ENCODE data around the gene RTN4RL1. TPM values are rescaled to one million over a fixed set of nuclear protein-coding genes. Genes with fewer than 3 reads are reported as not detected.

The RTN4RL1 gene
- total and polyA plus RNA-seq, 2 of the 13 experiments (the other 11 are each of a cell fraction or from before 2014, with no cell fraction given), result 0.01 TPM; not detected in 1

DNA sequence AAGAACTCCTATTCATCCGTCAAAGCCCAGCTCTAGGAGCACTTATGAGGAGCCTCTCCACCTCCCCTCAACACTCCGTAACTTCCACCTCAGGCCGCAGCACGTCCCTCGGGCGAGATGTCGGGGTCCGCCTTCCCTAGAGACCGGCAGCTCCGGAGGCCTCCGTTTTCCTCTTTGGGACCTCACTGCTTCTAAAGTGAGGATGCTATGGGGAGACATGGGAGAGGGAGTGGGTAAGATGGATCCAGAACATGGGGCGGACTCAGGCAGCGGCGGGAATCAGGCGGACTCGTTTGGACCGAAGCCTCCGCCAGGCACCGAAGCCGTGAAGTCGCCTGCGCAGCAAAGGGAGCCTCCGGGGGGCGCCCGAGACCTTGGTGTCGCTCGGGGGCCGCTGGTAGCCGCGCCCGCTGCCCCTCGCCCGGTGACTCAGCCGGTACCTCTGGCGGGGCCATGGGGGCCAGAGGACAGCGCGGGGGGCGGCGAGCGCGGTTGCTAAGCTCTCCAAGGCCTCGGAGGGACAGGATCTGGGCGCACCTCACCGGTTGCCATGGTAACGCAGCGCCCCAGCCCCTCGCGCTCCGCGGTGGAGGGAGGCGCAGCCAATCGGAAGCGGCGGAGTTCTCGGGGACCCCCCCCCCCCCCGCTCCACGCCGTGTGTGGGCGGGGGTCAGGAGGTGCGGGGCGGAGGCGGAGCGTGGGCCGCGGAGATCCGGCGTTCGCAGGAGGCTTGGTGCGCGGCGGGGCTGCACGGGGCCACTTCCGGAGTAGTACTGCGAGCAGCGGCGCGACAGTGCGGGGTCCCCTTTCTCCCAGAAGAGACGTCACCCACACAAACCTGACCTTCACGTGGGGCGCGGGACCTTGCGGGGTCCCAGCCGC is 28.5 kb upstream of the RTN4RL1 start (continued):
- TF ChIP-seq KDM5B (CRISPR knock-in tag; IDR thresholded peaks at IDR 0.05; ENCODE audit: borderline replicate concordance) (peak; percentile 57; the same call in 1 of the 2 replicates), TBX2 (CRISPR knock-in tag; IDR thresholded peaks at IDR 0.05; ENCODE audit: borderline replicate concordance) (peak; percentile 67), ZNF598 (CRISPR knock-in tag; IDR thresholded peaks at IDR 0.05; ENCODE audit: borderline replicate concordance) (0 out of 2 replicates have a peak, but pooled peaks have one; percentile 33), NRL (CRISPR knock-in tag; IDR thresholded peaks at IDR 0.05; ENCODE audit: borderline replicate concordance) (0 out of 2 replicates have a peak, but pooled peaks have one; percentile 43), ZNF343 (CRISPR knock-in tag; IDR thresholded peaks at IDR 0.05) (no peak), ZSCAN9 (CRISPR knock-in tag; IDR thresholded peaks at IDR 0.05; ENCODE audit: borderline replicate concordance) (no peak), HCFC1 (IDR thresholded peaks at IDR 0.05; ENCODE audit: low read depth, low read length) (no peak), ATF1 (CRISPR knock-in tag; IDR thresholded peaks at IDR 0.05) (no peak), AKAP8 (CRISPR knock-in tag; IDR thresholded peaks at IDR 0.05) (peak; percentile 55; the same call in 1 of the 2 replicates), SNAI1 (CRISPR knock-in tag; IDR thresholded peaks at IDR 0.05; ENCODE audit: borderline replicate concordance) (no peak), ZBTB42 (CRISPR knock-in tag; IDR thresholded peaks at IDR 0.05) (0 out of 2 replicates have a peak, but pooled peaks have one; percentile 55), MEIS1 (CRISPR knock-in tag; IDR thresholded peaks at IDR 0.05; ENCODE audit: borderline replicate concordance) (peak; percentile 55; the same call in 1 of the 2 replicates), ZNF614 (CRISPR knock-in tag; IDR thresholded peaks at IDR 0.05; ENCODE audit: borderline replicate concordance) (no peak)
- TF ChIP-seq, protein P1, sequence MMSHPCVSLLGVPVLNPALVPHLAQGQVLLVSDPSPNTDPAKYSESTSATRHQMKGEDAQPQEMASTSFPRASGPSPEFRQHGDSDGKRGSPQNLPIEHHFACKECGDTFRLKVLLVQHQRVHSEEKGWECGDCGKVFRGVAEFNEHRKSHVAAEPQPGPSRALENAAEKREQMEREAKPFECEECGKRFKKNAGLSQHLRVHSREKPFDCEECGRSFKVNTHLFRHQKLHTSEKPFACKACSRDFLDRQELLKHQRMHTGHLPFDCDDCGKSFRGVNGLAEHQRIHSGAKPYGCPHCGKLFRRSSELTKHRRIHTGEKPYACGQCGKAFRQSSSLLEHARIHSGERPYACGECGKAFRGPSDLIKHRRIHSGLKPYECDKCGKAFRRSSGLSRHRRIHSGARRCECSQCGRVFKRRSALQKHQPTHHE (CRISPR knock-in tag; IDR thresholded peaks at IDR 0.05; ENCODE audit: borderline replicate concordance), result no peak
- TF ChIP-seq, protein P2, sequence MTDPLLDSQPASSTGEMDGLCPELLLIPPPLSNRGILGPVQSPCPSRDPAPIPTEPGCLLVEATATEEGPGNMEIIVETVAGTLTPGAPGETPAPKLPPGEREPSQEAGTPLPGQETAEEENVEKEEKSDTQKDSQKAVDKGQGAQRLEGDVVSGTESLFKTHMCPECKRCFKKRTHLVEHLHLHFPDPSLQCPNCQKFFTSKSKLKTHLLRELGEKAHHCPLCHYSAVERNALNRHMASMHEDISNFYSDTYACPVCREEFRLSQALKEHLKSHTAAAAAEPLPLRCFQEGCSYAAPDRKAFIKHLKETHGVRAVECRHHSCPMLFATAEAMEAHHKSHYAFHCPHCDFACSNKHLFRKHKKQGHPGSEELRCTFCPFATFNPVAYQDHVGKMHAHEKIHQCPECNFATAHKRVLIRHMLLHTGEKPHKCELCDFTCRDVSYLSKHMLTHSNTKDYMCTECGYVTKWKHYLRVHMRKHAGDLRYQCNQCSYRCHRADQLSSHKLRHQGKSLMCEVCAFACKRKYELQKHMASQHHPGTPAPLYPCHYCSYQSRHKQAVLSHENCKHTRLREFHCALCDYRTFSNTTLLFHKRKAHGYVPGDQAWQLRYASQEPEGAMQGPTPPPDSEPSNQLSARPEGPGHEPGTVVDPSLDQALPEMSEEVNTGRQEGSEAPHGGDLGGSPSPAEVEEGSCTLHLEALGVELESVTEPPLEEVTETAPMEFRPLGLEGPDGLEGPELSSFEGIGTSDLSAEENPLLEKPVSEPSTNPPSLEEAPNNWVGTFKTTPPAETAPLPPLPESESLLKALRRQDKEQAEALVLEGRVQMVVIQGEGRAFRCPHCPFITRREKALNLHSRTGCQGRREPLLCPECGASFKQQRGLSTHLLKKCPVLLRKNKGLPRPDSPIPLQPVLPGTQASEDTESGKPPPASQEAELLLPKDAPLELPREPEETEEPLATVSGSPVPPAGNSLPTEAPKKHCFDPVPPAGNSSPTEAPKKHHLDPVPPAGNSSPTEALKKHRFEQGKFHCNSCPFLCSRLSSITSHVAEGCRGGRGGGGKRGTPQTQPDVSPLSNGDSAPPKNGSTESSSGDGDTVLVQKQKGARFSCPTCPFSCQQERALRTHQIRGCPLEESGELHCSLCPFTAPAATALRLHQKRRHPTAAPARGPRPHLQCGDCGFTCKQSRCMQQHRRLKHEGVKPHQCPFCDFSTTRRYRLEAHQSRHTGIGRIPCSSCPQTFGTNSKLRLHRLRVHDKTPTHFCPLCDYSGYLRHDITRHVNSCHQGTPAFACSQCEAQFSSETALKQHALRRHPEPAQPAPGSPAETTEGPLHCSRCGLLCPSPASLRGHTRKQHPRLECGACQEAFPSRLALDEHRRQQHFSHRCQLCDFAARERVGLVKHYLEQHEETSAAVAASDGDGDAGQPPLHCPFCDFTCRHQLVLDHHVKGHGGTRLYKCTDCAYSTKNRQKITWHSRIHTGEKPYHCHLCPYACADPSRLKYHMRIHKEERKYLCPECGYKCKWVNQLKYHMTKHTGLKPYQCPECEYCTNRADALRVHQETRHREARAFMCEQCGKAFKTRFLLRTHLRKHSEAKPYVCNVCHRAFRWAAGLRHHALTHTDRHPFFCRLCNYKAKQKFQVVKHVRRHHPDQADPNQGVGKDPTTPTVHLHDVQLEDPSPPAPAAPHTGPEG (CRISPR knock-in tag; IDR thresholded peaks at IDR 0.05), result no peak
- TF ChIP-seq, protein P3, sequence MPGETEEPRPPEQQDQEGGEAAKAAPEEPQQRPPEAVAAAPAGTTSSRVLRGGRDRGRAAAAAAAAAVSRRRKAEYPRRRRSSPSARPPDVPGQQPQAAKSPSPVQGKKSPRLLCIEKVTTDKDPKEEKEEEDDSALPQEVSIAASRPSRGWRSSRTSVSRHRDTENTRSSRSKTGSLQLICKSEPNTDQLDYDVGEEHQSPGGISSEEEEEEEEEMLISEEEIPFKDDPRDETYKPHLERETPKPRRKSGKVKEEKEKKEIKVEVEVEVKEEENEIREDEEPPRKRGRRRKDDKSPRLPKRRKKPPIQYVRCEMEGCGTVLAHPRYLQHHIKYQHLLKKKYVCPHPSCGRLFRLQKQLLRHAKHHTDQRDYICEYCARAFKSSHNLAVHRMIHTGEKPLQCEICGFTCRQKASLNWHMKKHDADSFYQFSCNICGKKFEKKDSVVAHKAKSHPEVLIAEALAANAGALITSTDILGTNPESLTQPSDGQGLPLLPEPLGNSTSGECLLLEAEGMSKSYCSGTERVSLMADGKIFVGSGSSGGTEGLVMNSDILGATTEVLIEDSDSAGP (CRISPR knock-in tag; IDR thresholded peaks at IDR 0.05; ENCODE audit: borderline replicate concordance), result peak; percentile 55; the same call in 1 of the 2 replicates
- TF ChIP-seq, protein P4, sequence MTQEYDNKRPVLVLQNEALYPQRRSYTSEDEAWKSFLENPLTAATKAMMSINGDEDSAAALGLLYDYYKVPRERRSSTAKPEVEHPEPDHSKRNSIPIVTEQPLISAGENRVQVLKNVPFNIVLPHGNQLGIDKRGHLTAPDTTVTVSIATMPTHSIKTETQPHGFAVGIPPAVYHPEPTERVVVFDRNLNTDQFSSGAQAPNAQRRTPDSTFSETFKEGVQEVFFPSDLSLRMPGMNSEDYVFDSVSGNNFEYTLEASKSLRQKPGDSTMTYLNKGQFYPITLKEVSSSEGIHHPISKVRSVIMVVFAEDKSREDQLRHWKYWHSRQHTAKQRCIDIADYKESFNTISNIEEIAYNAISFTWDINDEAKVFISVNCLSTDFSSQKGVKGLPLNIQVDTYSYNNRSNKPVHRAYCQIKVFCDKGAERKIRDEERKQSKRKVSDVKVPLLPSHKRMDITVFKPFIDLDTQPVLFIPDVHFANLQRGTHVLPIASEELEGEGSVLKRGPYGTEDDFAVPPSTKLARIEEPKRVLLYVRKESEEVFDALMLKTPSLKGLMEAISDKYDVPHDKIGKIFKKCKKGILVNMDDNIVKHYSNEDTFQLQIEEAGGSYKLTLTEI (CRISPR knock-in tag; conservative IDR thresholded peaks at IDR 0.05), result no peak

All from HepG2 (cell line).